BJ (cell line): ENCODE measurements around the gene SEC31B. TPM values are rescaled to one million over a fixed set of nuclear protein-coding genes. Genes with fewer than 3 reads are reported as not detected.

ENCODE experiments used
- CTCF ChIA-PET: fragments of 350-600 bp; formaldehyde crosslinking; extraction: SDS; loops from one replicate; lab custom pipeline; 2021; ENCODE audit warnings: antibody characterized with exemption, inconsistent platforms; lab: Yijun Ruan, JAX
- POLR2A ChIA-PET: fragments of 300-600 bp; sonication (Branson Sonifier 250); formaldehyde crosslinking; extraction: SDS; loops from one replicate; lab custom pipeline; 2021; ENCODE audit warnings: antibody characterized with exemption; lab: Charles Lee
- DNase-seq: peaks from one replicate; pipeline ENCODE4 v3.0.0-alpha.2; 2011; ENCODE audit warnings: low read depth
- H3K27me3 ChIP-seq: 2 replicates; pipeline ENCODE4 v1.6.0; 2011; ENCODE audit warnings: low read length; ENCODE audit not compliant: control insufficient read depth, insufficient read depth
- H3K36me3 ChIP-seq: 2 replicates; pipeline ENCODE4 v1.5.1; 2011; ENCODE audit warnings: low read length; ENCODE audit not compliant: control insufficient read depth, insufficient read depth
- H3K4me3 ChIP-seq: 2 replicates; pipeline ENCODE4 v1.5.1; 2011; ENCODE audit warnings: low read depth, mild to moderate bottlenecking, control low read depth, low read length
- CTCF ChIP-seq: IDR thresholded peaks from 2 replicates; pipeline ENCODE4 v1.5.1; 2011; ENCODE audit warnings: low read depth, mild to moderate bottlenecking, control low read depth, inconsistent platforms, low read length, moderate library complexity; ENCODE audit not compliant: insufficient read depth
- polyA plus RNA-seq: library from polyadenylated mRNA; depleted of rRNA; stranded (reverse); fragments of >200 nt; gene quantifications from 2 replicates; pipeline ENCODE4 v1.2.3, GENCODE V29; 2011

SEC31B gene
- polyA plus RNA-seq, 1 experiment, result 8.3 TPM

- ChIA-PET CTCF (interaction anchor here (1.0 kb wide), 1 partner anchor 11 kb away, joined by 5 read pairs; no protein-coding TSS in a partner anchor), POLR2A (no interaction called here)
- Histone ChIP-seq H3K4me3 (no peak overlapping the region), H3K36me3 (no peaks in the 10 kb centered on the region), H3K27me3 (peaks cover 25% of the 10 kb centered on the region)
- DNase-seq, result no peak
- TF ChIP-seq CTCF, result no peak
Measured at GRCh38 chr10:100566561-100566960, 46.9 kb upstream of the SEC31B start.

GRCh38 chr10:100565206-100565985, 45.7 kb upstream of the SEC31B start:
- CTCF ChIA-PET, result no interaction called here

GRCh38 chr10:100562008-100562672, 42.5 kb upstream of the SEC31B start:
- peaks cover 8% of the 10 kb centered on the region for H3K27me3 ChIP-seq
- ChIA-PET POLR2A (interaction anchor here (0.6 kb wide), 1 partner anchor 129 kb away, joined by 3 read pairs; no protein-coding TSS in a partner anchor), CTCF (interaction anchor here (0.7 to 2.9 kb wide), 10 partner anchors 9 to 424 kb away, joined by 3 to 18 read pairs (median 6); no protein-coding TSS in a partner anchor)
- peak; percentile 77 for TF ChIP-seq CTCF
- peaks cover 3% of the 10 kb centered on the region for H3K36me3 ChIP-seq
- no peak overlapping the region for H3K4me3 ChIP-seq
- no peak for DNase-seq

More at GRCh38 chr10:100565206-100565985, 45.7 kb upstream of the SEC31B start:
- Histone ChIP-seq H3K36me3 (no peaks in the 10 kb centered on the region), H3K4me3 (no peak overlapping the region), H3K27me3 (peaks cover 24% of the 10 kb centered on the region)
- no peak for TF ChIP-seq CTCF
- POLR2A ChIA-PET, result interaction anchor here (0.5 kb wide), 1 partner anchor 30 kb away, joined by 3 read pairs; the partner anchor contains the start of gene HIF1AN
- DNase-seq, result no peak

GRCh38 chr10:100561005-100561404, 41.3 kb upstream of the SEC31B start:
- Histone ChIP-seq H3K4me3 (no peak overlapping the region), H3K27me3 (peaks cover 5% of the 10 kb centered on the region; the same call in 1 of the 2 replicates), H3K36me3 (peaks cover 3% of the 10 kb centered on the region)
- TF ChIP-seq CTCF, result no peak
- ChIA-PET POLR2A (no interaction called here), CTCF (interaction anchor here (0.7 to 2.2 kb wide), 6 partner anchors 10 to 318 kb away, joined by 3 to 7 read pairs (median 3); no protein-coding TSS in a partner anchor)
- DNase-seq, result no peak

- no peak overlapping the region for H3K4me3 ChIP-seq
- H3K36me3 ChIP-seq, result peaks cover 5% of the 10 kb centered on the region
- H3K27me3 ChIP-seq, result peaks cover 4% of the 10 kb centered on the region; the same call in 1 of the 2 replicates
- no peak for DNase-seq
- no peak for TF ChIP-seq CTCF
- CTCF ChIA-PET, result interaction anchor here (0.8 to 2.2 kb wide), 3 partner anchors 30 to 318 kb away, joined by 3 to 7 read pairs (median 4); no protein-coding TSS in a partner anchor
- POLR2A ChIA-PET, result no interaction called here
Measured at GRCh38 chr10:100560248-100560647, 40.6 kb upstream of the SEC31B start.
